ENCODE results near the gene LRRC27.

DNA sequence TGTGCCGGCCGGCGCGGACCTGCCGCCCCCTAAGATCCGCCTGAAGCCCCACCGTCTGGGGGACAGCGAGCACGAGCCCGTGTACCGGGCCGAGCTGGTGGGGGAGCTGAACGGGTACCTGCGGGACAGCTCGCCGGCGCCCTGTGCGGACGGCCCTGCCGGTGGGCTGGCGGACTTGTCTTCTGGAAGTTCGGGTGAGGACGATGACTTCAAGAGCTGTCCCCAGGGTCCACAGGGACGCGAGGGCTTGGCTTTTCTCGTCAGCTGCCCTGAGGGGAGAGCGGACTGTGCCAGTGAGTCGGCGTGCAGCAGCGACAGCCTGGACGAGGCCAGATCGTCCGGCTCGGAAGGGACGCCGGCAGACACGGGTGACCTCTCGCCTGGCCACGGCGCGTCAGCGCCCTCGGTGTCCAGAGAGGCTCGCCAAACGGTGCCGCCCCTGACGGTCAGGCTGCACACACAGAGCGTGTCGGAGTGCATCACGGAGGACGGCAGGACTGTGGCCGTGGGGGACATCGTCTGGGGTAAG is 73.5 kb downstream of the LRRC27 start:
- TF ChIP-seq, protein P1, sequence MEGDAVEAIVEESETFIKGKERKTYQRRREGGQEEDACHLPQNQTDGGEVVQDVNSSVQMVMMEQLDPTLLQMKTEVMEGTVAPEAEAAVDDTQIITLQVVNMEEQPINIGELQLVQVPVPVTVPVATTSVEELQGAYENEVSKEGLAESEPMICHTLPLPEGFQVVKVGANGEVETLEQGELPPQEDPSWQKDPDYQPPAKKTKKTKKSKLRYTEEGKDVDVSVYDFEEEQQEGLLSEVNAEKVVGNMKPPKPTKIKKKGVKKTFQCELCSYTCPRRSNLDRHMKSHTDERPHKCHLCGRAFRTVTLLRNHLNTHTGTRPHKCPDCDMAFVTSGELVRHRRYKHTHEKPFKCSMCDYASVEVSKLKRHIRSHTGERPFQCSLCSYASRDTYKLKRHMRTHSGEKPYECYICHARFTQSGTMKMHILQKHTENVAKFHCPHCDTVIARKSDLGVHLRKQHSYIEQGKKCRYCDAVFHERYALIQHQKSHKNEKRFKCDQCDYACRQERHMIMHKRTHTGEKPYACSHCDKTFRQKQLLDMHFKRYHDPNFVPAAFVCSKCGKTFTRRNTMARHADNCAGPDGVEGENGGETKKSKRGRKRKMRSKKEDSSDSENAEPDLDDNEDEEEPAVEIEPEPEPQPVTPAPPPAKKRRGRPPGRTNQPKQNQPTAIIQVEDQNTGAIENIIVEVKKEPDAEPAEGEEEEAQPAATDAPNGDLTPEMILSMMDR (IDR thresholded peaks at IDR 0.05) = no peak
- TF ChIP-seq POLR2A (IDR thresholded peaks at IDR 0.05) = no peak
